Measurements from ENCODE around the gene NFATC2.

The NFATC2 gene

GRCh38 chr20:51447765-51448148 is 94.8 kb downstream of the NFATC2 start:
- no peak for DNase-seq

DNA sequence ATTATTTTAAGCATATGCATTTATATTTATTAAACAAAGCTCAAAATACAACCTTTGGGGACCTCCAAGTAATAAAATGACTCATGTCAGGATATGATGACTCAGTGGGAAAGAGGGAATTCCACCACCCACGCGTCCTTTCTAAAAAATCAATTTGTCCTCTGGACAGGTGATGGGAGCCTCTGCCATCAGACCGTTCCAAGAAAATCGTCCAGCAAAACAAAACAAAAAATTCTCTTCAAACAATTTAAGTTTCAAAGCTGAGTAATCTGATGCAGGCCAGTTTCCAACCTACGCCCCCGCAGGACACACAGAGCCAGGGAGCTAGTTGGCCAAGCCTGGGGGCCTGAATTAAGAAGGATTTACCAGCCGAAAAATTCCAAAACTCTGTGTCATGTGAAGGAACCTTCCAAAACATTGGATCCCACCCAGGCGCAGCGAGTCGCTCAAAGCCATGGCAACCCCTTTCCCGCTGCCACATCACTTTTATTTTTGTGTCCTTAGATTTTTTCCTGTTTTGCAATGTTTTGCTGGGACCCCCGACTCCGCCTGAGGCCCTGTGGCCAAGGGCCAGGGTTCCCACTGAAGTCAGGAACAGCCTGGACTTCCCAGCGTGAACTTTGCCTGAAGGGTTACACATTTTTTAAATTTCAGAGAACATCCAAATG is 95.3 kb downstream of the NFATC2 start:
- peak; percentile 91 for DNase-seq

DNA sequence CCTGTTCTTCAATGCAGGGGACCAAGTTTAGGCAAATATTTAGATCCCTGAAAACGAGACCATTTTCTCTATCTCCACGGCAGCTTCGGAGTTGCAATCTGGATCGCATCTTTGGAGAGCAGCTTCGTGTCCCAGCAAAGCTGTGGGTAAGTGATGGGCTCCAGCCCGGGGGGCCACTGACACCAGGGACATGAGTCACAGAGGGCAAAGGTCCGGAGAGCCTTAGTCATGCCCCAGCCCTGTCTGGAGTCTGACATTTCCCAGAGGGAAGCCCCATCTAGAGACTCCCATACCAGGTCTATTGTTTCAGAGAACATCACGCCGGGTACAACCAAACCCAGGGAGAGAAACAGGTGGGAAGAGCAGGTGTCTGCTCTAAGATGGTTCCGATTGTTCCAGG is 95.9 kb downstream of the NFATC2 start:
- DNase-seq = peak; percentile 78

GRCh38 chr20:51446230-51446629 is 96.3 kb downstream of the NFATC2 start:
- DNase-seq = no peak

GRCh38 chr20:51445591-51445990 is 96.9 kb downstream of the NFATC2 start:
- no peak for DNase-seq

DNA sequence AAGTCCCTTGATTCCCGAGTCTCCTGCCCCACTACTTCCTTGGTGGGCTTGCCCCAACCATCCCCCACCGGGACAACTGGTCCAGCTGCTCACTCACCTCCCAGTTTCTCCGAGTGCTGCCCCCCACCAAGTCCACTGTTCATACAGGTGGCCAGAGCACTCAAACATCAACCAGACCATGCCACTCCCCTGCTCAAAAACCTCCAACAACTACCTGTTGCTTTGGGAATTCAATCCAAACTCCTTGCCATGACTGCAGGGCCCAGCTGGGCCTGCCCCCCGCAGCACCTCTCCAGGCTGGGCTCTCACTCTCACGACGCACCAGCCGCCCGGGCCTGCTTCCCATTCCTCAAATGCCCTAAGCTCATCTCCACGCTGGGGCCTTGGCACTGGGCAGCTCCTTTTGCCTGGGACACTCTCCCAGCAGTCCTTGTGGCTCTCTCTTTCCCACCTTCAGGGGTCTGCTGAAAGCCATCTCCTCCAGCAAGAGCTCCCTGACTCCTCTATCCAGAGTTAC is 97.5 kb downstream of the NFATC2 start:
- no peak for DNase-seq

DNA sequence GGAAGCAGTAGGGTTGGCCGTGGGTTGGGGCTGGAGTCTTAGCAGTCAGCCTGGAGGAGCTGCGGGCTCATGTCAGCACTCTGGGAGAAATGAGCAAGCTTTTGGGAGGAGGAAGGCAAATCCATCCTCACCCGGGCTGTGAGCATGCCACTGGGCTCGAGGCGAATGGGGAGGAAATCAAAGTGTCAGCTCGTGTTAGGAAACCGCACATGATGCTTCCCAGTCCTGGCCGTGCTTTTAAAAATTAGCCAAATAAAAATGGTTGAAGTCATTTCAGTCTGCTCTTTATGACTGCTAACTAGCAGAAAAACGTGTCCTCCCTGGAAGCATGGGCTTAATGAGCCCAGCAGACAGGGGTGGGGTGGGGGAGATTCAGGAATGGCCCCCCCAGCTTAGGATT is 98.1 kb downstream of the NFATC2 start:
- no peak for DNase-seq

DNA sequence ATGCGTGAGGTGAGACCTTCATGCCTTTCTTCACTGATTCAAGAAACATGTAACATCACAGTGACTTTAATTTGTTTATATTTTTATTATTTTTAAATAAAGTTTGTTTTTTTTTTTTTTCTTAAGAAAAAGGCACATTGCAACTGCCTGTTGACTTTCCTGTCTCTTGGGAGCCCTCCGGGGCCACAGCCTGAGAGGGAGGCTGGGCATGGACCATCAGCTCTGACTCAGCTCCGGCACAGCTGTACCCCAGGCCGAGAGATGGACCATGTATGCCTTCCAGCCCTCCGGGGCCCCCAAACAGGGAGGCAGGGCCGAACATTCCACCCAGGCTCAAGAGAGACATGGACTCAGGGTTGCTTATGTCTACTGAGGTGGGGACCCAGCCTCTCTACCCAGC is 99.9 kb downstream of the NFATC2 start:
- no peak for DNase-seq

DNA sequence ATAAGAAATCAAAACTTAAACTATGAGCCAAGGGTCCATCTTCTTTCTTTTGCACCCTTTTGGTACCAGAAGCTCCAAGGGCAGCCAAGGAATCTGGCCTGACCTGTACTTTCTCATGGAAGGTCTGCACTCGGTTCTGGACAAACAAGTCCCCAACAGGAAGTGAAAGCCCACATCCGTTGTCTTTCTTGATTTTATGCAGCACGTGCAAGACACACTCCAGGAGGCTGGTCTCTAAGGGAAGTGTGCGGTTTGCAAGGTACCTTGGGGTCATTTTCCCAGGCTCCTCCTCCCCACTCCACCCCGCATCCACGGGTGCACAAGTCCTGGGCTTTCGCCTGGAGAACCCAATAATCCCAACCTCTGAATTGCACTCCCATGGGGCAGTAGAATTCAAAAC is 101.9 kb downstream of the NFATC2 start:
- DNase-seq = no peak

- no peak for DNase-seq
Observed at GRCh38 chr20:51439160-51439689, 103.3 kb downstream of the NFATC2 start.

DNA sequence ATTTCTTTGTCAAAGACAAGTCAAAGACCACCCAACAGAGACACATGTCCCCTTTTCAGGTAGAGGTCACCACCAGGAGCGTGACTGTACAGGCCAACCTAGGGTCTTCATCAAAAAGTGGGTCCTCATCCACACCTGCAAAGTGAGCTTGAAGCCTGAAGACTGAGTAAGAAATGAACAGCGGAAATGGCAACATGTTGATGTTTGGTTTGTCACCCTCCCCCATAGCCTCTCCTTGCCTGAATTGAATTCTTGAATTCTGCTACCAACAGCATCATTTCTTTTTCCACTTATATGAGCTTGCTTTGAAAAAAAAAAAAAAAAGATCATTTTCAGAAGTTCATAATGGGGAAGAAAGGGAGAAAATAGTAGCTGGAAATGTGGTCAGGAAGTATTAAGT is 104.4 kb downstream of the NFATC2 start:
- no peak for DNase-seq

DNA sequence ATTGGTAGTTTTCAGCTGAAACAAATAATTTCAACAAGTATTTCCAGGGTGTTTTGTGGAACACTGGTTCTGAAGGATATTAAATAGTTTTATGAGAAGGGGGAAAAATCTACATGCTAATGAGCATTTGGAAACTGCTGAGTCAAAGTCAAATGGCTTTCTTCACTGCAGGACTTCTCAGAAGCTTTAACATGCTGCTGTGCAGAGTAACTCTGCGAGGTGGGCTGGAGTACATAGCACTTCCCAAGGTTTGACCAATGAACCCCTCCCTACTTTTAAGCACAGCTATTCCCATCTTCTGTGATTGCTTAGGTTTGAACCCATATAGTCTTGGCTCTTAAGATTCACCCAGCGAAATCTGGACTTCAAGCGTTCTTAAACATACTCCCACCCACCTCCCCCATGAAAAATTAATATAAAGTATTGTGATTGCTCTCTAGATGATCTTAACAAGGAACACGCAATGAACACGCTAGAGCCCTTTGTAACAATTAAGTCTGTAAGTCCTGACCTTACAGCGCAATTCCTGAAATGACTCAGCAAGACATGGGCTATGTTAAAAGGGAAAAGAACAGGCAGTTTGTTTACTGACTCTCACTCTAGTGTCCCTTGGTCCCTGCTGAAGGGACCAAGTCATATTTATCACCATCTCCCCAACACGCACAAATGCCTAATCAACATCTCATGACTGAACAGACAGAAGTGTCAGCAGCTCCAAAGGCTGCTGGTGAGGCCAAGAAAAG is 105.2 kb downstream of the NFATC2 start:
- no peak for DNase-seq

GRCh38 chr20:51434580-51435247 is 107.8 kb downstream of the NFATC2 start:
- DNase-seq = peak; percentile 85

DNA sequence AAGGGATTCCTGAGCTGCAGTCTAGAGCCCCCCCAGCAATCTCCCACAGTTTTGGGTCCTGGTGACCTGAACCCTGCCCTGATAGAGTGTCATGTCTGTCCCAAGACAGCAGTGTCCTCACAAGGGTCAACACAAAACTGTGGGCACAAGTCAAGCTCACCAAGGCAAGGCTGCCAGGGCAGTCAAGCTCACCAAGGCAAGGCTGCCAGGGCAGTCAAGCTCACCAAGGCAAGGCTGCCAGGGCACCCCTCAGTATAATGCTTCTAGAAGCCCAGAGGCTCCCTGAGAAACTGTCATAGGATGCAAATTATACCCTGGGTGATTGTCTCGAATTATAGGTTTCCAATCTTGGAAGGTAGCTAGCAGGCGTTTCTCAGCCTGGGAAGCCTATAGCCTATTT is 108.5 kb downstream of the NFATC2 start:
- DNase-seq = no peak

DNA sequence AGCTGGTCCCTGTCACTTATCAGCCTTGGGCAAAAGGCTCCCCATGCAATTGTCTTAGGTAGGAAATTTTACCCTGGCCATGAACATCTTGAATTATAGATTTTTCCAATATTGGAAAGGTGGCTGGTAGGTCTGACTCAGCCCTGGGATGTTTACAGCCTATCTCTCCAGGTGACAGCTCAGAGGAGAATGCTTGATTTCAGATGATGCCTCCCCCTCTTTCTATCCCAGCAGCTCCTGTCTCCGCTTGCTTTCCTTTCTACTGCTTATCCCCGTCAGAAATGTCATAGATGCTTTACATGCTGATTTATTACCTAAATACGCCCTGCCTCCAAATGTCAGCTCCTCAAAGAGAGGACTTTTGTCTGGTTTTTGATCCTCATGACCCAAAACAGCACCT is 109.6 kb downstream of the NFATC2 start:
- DNase-seq = no peak

DNA sequence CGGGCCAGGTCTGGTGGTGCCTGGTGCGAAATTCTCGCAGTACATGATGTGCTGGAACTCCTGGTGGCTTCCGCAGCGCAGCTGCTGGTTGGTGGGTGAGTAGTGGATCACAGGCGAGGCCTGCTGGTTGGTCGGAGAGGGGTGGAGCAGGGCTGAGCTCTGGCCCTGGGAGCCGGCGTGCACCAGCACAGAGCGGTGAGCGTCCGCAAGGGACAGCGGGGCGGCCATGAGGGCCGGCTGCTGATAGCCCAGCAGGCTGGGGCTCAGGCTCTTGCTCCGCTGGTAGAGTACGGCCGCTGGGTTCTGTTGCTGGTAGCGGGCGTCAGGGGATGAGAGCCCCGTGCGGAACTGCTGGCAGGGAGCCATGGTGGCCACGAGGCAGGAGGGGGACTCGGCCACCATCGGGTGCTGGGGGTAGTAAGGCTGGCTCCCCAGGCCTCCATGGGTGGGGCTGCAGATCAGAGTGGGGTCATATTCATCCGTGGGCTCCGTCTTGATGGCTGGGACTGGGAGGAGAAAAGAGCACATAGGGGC is 110.2 kb downstream of the NFATC2 start:
- no peak for DNase-seq

DNA sequence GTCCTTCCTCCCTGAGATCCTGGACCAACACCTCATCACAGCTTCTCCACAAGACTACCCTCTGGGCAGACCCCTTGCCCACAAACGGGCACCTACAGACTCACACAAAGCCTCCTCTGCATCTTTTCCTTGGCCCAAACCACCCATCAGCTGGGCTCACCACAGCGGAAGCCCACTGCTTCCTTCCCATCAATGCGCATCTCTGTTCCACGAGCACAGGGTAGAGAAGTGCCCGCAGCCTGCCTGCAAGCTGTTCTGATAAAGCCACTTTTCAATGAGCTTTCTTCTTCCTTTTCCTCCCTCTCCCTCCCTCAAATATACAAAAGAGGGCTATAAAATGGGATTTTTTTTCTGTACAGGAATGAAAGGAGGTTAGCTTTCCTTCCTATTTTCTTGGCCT is 111.2 kb downstream of the NFATC2 start:
- DNase-seq = no peak

- no peak for DNase-seq
Observed at GRCh38 chr20:51430198-51430950, 112.1 kb downstream of the NFATC2 start.

DNA sequence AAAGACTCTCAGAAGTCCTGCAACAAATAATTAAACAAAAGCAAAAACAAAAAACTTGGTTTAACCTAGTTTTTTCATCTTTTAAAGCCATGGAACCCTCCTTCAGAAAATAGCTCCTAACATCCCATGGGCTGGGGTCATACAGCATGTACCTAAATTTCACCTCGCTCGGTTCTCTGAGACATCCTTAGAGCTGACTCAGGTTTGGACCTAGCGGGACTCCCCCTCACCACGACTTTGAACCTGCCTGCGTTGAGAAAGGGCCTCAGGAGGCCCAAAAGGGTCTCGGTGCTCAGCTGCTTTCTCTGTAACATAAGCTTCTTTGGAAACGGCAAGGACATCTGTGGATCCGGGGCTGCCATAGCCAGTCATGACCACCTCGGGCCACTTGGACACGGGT is 112.8 kb downstream of the NFATC2 start:
- no peak for DNase-seq

GRCh38 chr20:51429144-51429482 is 113.4 kb downstream of the NFATC2 start:
- DNase-seq = no peak

GRCh38 chr20:51428401-51429143 is 113.9 kb downstream of the NFATC2 start:
- no peak for DNase-seq

DNA sequence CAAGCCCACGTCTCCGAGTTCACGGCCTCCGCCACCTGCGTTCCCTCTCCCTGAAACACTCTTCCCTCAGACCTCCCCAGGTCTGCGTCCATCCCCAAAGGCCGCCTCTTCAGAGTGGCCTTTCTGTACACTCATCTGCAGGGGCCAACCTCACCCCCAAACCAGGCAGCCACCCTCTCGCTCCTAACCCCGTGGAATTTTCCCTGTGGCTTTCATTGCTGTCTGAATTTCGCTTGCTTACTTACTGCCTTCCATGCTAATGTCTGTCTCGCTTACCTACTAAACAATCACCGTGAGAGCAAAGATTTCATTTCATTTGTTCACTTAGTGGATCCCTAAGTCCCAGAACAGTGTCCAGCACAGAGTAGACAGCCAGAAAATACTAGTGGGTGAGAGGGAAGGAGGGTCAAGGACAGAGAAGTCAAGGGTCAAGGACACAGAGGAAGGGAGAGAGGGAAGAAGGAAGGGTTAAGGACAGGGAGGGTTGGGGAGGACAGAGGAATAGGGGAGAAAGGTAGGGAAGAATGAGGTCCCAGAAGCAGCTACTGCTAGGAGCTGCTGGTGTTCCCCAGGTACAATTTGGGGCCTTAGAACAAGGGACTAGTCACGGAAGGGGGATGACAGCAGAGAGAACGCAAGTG is 114.7 kb downstream of the NFATC2 start:
- no peak for DNase-seq
